Adrenal gland (tissue), 5 donors: Measurements from ENCODE around the gene TPH2.

Experiments
- CTCF ChIP-seq, 6 experiments: fragments of 450-650 bp in 4 of 6; fragments of 200-600 bp in 2 of 6; sonication (generic) in 1 of 6; IDR thresholded peaks; 1 replicate in 5 of 6; 2 replicates in 1 of 6; pipeline versions ENCODE4 v1.5.1 to v1.8.0; 2016 to 2021; ENCODE audit warnings: antibody characterized with exemption in 6 of 6, mild to moderate bottlenecking in 2 of 6, moderate library complexity in 1 of 6
- POLR2A ChIP-seq, 2 donors: fragments of 450-650 bp; IDR thresholded peaks; one replicate each; pipeline ENCODE4 v1.6.1; 2017; ENCODE audit warnings: antibody characterized with exemption in 2 of 2, mild to moderate bottlenecking in 2 of 2, moderate library complexity in 1 of 2
- donor health status: DM: no; HTN: no; CAD: no.

- TF ChIP-seq CTCF (IDR thresholded peaks at IDR 0.05), result no peak
- no peak for TF ChIP-seq POLR2A (IDR thresholded peaks at IDR 0.05)
These were observed 132.4 kb downstream of the TPH2 start for GRCh38 chr12:72071030-72071429.
